PC-9 (cell line): Measurements from ENCODE around the gene IGF2BP2.

Experiments used
- CTCF ChIP-seq: fragments of 200-600 bp; sonication (generic); conservative IDR thresholded peaks from 2 replicates; pipeline ENCODE4 v1.6.1; 2017; ENCODE audit warnings: mixed run types, antibody characterized with exemption, mild to moderate bottlenecking, moderate library complexity
- EZH2 ChIP-seq: fragments of 200-600 bp; sonication (generic); IDR thresholded peaks from 2 replicates; pipeline ENCODE4 v1.8.0; 2017; ENCODE audit warnings: antibody characterized with exemption, low read depth

GRCh38 chr3:185750015-185750414, 74.8 kb downstream of the IGF2BP2 start:
- TF ChIP-seq CTCF (no peak), EZH2 (no peak)
